ENCODE data around the gene WNK1.

- no peak for TF ChIP-seq CTCF (IDR thresholded peaks at IDR 0.05)
- TF ChIP-seq POLR2A (IDR thresholded peaks at IDR 0.05): no peak
Measured at GRCh38 chr12:879641-880040, 127.3 kb downstream of the WNK1 start.
